SK-N-MC (cell line): ENCODE measurements around the gene LSP1.

Experiments used
- EZH2 ChIP-seq: fragments of 200-600 bp; sonication (generic); IDR thresholded peaks from one replicate; pipeline ENCODE4 v1.6.1; 2017; ENCODE audit warnings: antibody characterized with exemption
- FOXP2 ChIP-seq: optimal IDR thresholded peaks from 2 replicates; pipeline ENCODE3; 2011; ENCODE audit warnings: mild to moderate bottlenecking, moderate library complexity; ENCODE audit not compliant: insufficient read depth; ENCODE audit errors: extremely low read length, control extremely low read depth
- POLR2AphosphoS5 ChIP-seq: IDR thresholded peaks from 2 replicates; pipeline ENCODE4 v1.6.1; 2012; ENCODE audit warnings: mild to moderate bottlenecking, low read depth, low read length, borderline replicate concordance

- TF ChIP-seq EZH2 (no peak), POLR2AphosphoS5 (no peak), FOXP2 (no peak)
Measured at GRCh38 chr11:1815751-1816150, 37.1 kb upstream of the LSP1 start.
